ENCODE measurements around the gene LACRT. TPM values are rescaled to one million over a fixed set of nuclear protein-coding genes. Genes with fewer than 3 reads are reported as not detected.

The LACRT gene
- polyA plus RNA-seq, 1 donor (not counting 4 experiments of a cell fraction or from before 2014, with no cell fraction given), result not detected

DNA sequence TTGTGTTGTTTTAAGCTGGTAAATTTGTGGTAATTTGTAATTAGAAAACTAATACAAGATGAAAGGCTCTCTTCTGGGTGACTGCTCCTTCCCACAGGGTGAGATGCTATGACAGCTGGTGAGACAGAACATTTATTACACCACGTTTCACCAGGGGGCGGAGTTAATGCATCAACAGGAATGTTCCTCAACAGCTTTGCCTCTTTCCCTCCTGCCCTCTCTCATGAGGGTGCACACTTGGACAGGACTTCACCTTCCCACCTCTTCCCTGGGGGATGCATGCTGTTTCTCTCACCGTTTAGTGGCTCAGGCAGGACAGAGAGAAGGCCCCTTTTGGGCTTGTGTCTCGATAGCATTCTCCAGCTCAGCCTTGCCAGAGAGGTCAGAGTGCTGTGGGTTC, 32.9 kb downstream of the LACRT start:
- DNase-seq (ENCODE audit: low read depth, low spot score), result no peak
- Histone ChIP-seq H3K9me3 (ENCODE audit: control insufficient read depth, low read depth, low read length) (no peaks in the 10 kb centered on the region), H3K4me2 (ENCODE audit: control insufficient read depth, extremely low read depth, insufficient read depth, low read depth, low read length) (no peak overlapping the region), H4K20me1 (ENCODE audit: control insufficient read depth, extremely low read depth, insufficient read depth, low read length) (no peaks in the 10 kb centered on the region), H3K9ac (ENCODE audit: control insufficient read depth, extremely low read depth, insufficient read depth, low read length) (no peak overlapping the region), H3K36me3 (ENCODE audit: control insufficient read depth in 2 of 2, extremely low read depth in 1 of 2, insufficient read depth in 2 of 2, low read length in 2 of 2) (no peaks in the 10 kb centered on the region), H2AFZ (ENCODE audit: control insufficient read depth, low read length) (no peak overlapping the region), H3K27ac (ENCODE audit: control insufficient read depth, insufficient read depth, low read length) (no peak overlapping the region), H3K9me1 (ENCODE audit: control insufficient read depth, extremely low read depth, insufficient read depth, low read length) (no peaks in the 10 kb centered on the region), H3K4me3 (ENCODE audit: control insufficient read depth in 2 of 3, extremely low read depth in 1 of 3, insufficient read depth in 2 of 3, low read depth in 1 of 3, low read length in 3 of 3) (no peak overlapping the region), H3K27me3 (ENCODE audit: control insufficient read depth, extremely low read depth, insufficient read depth, low read length) (no peaks in the 10 kb centered on the region), H3K4me1 (ENCODE audit: control insufficient read depth, extremely low read depth, insufficient read depth, low read length) (no peaks in the 10 kb centered on the region), H3K79me2 (ENCODE audit: control insufficient read depth, insufficient read depth, low read length) (no peaks in the 10 kb centered on the region)
- TF ChIP-seq EZH2 (IDR thresholded peaks at IDR 0.05; ENCODE audit: low read length), result no peak
- TF ChIP-seq, protein P1, sequence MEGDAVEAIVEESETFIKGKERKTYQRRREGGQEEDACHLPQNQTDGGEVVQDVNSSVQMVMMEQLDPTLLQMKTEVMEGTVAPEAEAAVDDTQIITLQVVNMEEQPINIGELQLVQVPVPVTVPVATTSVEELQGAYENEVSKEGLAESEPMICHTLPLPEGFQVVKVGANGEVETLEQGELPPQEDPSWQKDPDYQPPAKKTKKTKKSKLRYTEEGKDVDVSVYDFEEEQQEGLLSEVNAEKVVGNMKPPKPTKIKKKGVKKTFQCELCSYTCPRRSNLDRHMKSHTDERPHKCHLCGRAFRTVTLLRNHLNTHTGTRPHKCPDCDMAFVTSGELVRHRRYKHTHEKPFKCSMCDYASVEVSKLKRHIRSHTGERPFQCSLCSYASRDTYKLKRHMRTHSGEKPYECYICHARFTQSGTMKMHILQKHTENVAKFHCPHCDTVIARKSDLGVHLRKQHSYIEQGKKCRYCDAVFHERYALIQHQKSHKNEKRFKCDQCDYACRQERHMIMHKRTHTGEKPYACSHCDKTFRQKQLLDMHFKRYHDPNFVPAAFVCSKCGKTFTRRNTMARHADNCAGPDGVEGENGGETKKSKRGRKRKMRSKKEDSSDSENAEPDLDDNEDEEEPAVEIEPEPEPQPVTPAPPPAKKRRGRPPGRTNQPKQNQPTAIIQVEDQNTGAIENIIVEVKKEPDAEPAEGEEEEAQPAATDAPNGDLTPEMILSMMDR (optimal IDR thresholded peaks at IDR 0.05 in 1 of 3, IDR thresholded peaks at IDR 0.05 in 1 of 3, conservative IDR thresholded peaks at IDR 0.05 in 1 of 3; ENCODE audit: extremely low read depth in 1 of 3, insufficient read depth in 2 of 3, low read length in 3 of 3), result peak in 1 of 3 experiments; percentile 15
- FAIRE-seq, result no peak
- dilution Hi-C loops (cut with MboI; ENCODE audit: extremely low pct_ligation_motif_present, low sequenced_read_pairs), result no loop called here

DNA sequence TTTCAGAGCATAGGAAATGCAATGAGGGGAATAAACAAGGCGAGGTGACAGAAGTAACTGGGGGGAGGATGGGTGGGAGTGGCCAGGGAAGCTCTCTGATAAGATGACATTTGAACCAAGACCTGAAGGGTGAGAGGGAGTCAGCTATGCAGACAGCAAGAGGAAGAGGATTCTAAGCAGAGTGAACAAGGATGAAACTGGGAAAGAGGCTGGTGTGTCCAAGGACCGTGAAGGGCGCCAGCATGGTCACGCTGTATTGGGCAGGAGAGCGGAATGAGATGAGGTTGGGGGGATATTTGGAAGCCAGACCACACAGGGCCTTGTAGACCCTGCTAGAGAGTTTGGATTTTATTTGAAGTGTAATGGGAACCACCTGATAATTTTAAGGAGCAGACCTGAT, 35.7 kb downstream of the LACRT start:
- dilution Hi-C loops (cut with MboI; ENCODE audit: extremely low pct_ligation_motif_present, low sequenced_read_pairs), result no loop called here
- DNase-seq (ENCODE audit: low read depth, low spot score), result no peak

More for the DNA sequence above, 35.7 kb downstream of the LACRT start:
- Histone ChIP-seq H4K20me1 (ENCODE audit: control insufficient read depth, extremely low read depth, insufficient read depth, low read length) (no peaks in the 10 kb centered on the region), H3K27ac (ENCODE audit: control insufficient read depth, insufficient read depth, low read length) (no peak overlapping the region), H3K27me3 (ENCODE audit: control insufficient read depth, extremely low read depth, insufficient read depth, low read length) (no peaks in the 10 kb centered on the region), H3K79me2 (ENCODE audit: control insufficient read depth, insufficient read depth, low read length) (no peaks in the 10 kb centered on the region), H3K36me3 (ENCODE audit: control insufficient read depth in 2 of 2, extremely low read depth in 1 of 2, insufficient read depth in 2 of 2, low read length in 2 of 2) (no peaks in the 10 kb centered on the region), H3K4me1 (ENCODE audit: control insufficient read depth, extremely low read depth, insufficient read depth, low read length) (no peaks in the 10 kb centered on the region), H3K9me3 (ENCODE audit: control insufficient read depth, low read depth, low read length) (no peaks in the 10 kb centered on the region), H3K4me3 (ENCODE audit: control insufficient read depth in 2 of 3, extremely low read depth in 1 of 3, insufficient read depth in 2 of 3, low read depth in 1 of 3, low read length in 3 of 3) (no peak overlapping the region), H3K9ac (ENCODE audit: control insufficient read depth, extremely low read depth, insufficient read depth, low read length) (no peak overlapping the region), H3K9me1 (ENCODE audit: control insufficient read depth, extremely low read depth, insufficient read depth, low read length) (no peaks in the 10 kb centered on the region), H3K4me2 (ENCODE audit: control insufficient read depth, extremely low read depth, insufficient read depth, low read depth, low read length) (no peak overlapping the region), H2AFZ (ENCODE audit: control insufficient read depth, low read length) (no peak overlapping the region)
- TF ChIP-seq EZH2 (IDR thresholded peaks at IDR 0.05; ENCODE audit: low read length), result no peak
- TF ChIP-seq, protein P1 (optimal IDR thresholded peaks at IDR 0.05 in 1 of 3, IDR thresholded peaks at IDR 0.05 in 1 of 3, conservative IDR thresholded peaks at IDR 0.05 in 1 of 3; ENCODE audit: extremely low read depth in 1 of 3, insufficient read depth in 2 of 3, low read length in 3 of 3), result no peak
- FAIRE-seq, result no peak

Data from keratinocyte (primary cell).